ENCODE measurements around the gene DMKN.
A peak's percentile ranks its signal among the peaks of the same experiment; 100 is the strongest.

DMKN gene

DNA sequence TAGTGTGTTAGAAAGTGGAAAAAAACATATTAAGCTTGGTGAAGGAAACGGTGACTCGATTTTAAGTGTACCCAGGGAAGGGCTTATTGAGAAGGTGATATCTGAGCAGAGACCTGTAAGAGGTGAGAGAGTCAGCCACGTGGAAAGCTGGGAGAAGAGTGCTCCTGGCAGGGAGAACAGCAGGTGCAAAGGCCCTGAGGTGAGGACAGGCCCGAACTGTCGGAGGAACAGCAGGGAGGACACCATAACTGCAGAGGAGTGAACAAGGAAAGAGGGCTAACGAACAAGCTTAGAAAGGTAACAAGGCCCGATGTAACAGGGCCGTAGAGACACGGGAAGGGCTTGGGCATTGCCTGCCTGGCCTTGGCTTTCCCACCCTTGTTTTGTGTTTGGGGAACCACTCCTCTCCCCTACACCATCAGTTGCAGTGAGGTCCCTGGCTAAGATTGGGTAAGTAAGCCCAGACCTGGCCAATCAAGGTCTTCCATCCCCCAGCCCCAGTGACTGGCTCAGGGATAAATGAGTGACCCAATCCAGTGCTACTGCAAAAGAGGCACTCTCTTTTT is 42.7 kb upstream of the DMKN start:
- TF ChIP-seq BACH2 (CRISPR knock-in tag; IDR thresholded peaks at IDR 0.05; ENCODE audit: borderline replicate concordance) (no peak), RARB (CRISPR knock-in tag; IDR thresholded peaks at IDR 0.05) (no peak), ZC3H10 (CRISPR knock-in tag; IDR thresholded peaks at IDR 0.05) (no peak), ZFP30 (CRISPR knock-in tag; IDR thresholded peaks at IDR 0.05) (no peak), PPARA (CRISPR knock-in tag; IDR thresholded peaks at IDR 0.05; ENCODE audit: borderline replicate concordance) (no peak), SNAI2 (CRISPR knock-in tag; IDR thresholded peaks at IDR 0.05) (no peak)
- TF ChIP-seq, protein P1, sequence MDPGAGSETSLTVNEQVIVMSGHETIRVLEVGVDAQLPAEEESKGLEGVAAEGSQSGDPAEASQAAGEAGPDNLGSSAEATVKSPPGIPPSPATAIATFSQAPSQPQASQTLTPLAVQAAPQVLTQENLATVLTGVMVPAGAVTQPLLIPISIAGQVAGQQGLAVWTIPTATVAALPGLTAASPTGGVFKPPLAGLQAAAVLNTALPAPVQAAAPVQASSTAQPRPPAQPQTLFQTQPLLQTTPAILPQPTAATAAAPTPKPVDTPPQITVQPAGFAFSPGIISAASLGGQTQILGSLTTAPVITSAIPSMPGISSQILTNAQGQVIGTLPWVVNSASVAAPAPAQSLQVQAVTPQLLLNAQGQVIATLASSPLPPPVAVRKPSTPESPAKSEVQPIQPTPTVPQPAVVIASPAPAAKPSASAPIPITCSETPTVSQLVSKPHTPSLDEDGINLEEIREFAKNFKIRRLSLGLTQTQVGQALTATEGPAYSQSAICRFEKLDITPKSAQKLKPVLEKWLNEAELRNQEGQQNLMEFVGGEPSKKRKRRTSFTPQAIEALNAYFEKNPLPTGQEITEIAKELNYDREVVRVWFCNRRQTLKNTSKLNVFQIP (CRISPR knock-in tag; IDR thresholded peaks at IDR 0.05; ENCODE audit: borderline replicate concordance, low read depth) = no peak
- no peak for ATAC-seq

DNA sequence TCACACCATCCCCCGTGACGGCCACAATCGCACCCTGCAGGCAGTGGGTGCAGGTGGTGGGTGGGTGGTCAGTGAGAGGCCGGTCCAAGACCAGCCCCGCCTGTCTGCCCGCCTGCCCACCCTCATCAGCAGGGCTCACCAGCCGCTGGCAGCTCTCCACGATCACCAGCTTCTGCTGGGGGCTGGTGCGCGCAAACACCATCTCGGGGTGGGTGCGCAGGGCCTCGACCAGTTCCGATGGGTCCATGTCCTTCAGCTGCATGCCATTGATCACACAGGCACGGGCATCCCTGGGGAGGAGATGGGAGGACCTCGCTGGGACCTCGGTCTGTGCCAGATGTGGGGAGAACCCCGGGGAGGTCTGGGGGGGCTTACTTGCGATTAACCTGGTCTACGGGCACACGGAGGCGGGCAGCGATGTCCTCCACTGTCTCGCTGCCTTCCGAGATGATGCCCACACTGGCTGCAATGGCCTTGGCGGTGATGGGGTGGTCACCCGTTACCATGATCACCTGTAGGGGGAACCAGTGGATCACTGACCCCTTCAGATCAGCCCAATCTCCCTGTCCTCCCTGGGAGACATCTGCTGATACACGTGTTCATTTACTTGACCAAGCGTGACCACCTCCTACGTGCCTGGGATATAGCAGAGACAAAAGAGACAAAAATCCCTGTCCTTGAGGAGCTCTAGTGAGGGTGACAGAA is 42.0 kb upstream of the DMKN start:
- ATAC-seq = peak; percentile 61
- no peak for TF ChIP-seq ESRRG (CRISPR knock-in tag; IDR thresholded peaks at IDR 0.05)
- no peak for TF ChIP-seq GLIS3 (CRISPR knock-in tag; IDR thresholded peaks at IDR 0.05)
- no peak for TF ChIP-seq ARNTL (CRISPR knock-in tag; IDR thresholded peaks at IDR 0.05; ENCODE audit: borderline replicate concordance, low read depth)
- TF ChIP-seq ISL1 (CRISPR knock-in tag; IDR thresholded peaks at IDR 0.05) = no peak
- no peak for TF ChIP-seq SNAI2 (CRISPR knock-in tag; IDR thresholded peaks at IDR 0.05)
- no peak for TF ChIP-seq OSR1 (CRISPR knock-in tag; IDR thresholded peaks at IDR 0.05)
- no peak for TF ChIP-seq PATZ1 (CRISPR knock-in tag; IDR thresholded peaks at IDR 0.05; ENCODE audit: borderline replicate concordance)
- no peak for TF ChIP-seq TCF4 (CRISPR knock-in tag; IDR thresholded peaks at IDR 0.05; ENCODE audit: borderline replicate concordance)

DNA sequence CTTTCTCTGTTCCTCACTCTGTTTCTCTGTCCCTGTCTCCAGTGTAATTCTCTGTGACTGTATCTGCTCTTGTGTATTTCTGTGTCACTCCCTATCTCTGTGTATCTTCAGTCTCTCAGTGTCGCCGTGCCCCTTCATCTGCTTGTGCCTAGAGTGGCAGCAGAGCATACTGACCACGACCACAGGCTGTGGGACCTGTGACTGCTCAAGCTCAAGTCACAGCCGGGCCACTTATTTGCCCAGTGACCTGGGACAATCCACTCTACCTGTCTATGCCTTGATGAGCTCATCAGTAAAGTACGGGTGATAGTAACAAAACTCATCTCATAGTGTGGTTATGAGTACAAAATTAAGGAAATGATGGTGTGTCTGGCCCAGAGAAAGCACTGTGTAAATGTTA is 40.6 kb upstream of the DMKN start:
- TF ChIP-seq ZFP3 (CRISPR knock-in tag; IDR thresholded peaks at IDR 0.05) = no peak
- TF ChIP-seq ARNTL (CRISPR knock-in tag; IDR thresholded peaks at IDR 0.05; ENCODE audit: borderline replicate concordance, low read depth) = no peak
- no peak for TF ChIP-seq OSR1 (CRISPR knock-in tag; IDR thresholded peaks at IDR 0.05)
- TF ChIP-seq BACH2 (CRISPR knock-in tag; IDR thresholded peaks at IDR 0.05; ENCODE audit: borderline replicate concordance) = no peak
- no peak for TF ChIP-seq PPARA (CRISPR knock-in tag; IDR thresholded peaks at IDR 0.05; ENCODE audit: borderline replicate concordance)
- TF ChIP-seq ESRRG (CRISPR knock-in tag; IDR thresholded peaks at IDR 0.05) = no peak
- TF ChIP-seq, protein P2, sequence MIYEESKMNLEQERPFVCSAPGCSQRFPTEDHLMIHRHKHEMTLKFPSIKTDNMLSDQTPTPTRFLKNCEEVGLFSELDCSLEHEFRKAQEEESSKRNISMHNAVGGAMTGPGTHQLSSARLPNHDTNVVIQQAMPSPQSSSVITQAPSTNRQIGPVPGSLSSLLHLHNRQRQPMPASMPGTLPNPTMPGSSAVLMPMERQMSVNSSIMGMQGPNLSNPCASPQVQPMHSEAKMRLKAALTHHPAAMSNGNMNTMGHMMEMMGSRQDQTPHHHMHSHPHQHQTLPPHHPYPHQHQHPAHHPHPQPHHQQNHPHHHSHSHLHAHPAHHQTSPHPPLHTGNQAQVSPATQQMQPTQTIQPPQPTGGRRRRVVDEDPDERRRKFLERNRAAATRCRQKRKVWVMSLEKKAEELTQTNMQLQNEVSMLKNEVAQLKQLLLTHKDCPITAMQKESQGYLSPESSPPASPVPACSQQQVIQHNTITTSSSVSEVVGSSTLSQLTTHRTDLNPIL (CRISPR knock-in tag; IDR thresholded peaks at IDR 0.05; ENCODE audit: low read depth) = no peak
- TF ChIP-seq ZC3H10 (CRISPR knock-in tag; IDR thresholded peaks at IDR 0.05) = no peak
- TF ChIP-seq, protein P3, sequence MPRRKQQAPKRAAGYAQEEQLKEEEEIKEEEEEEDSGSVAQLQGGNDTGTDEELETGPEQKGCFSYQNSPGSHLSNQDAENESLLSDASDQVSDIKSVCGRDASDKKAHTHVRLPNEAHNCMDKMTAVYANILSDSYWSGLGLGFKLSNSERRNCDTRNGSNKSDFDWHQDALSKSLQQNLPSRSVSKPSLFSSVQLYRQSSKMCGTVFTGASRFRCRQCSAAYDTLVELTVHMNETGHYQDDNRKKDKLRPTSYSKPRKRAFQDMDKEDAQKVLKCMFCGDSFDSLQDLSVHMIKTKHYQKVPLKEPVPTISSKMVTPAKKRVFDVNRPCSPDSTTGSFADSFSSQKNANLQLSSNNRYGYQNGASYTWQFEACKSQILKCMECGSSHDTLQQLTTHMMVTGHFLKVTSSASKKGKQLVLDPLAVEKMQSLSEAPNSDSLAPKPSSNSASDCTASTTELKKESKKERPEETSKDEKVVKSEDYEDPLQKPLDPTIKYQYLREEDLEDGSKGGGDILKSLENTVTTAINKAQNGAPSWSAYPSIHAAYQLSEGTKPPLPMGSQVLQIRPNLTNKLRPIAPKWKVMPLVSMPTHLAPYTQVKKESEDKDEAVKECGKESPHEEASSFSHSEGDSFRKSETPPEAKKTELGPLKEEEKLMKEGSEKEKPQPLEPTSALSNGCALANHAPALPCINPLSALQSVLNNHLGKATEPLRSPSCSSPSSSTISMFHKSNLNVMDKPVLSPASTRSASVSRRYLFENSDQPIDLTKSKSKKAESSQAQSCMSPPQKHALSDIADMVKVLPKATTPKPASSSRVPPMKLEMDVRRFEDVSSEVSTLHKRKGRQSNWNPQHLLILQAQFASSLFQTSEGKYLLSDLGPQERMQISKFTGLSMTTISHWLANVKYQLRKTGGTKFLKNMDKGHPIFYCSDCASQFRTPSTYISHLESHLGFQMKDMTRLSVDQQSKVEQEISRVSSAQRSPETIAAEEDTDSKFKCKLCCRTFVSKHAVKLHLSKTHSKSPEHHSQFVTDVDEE (CRISPR knock-in tag; IDR thresholded peaks at IDR 0.05) = no peak
- TF ChIP-seq, protein P1 (CRISPR knock-in tag; IDR thresholded peaks at IDR 0.05; ENCODE audit: borderline replicate concordance, low read depth) = no peak
- TF ChIP-seq ZFP30 (CRISPR knock-in tag; IDR thresholded peaks at IDR 0.05) = no peak
- no peak for TF ChIP-seq ISL1 (CRISPR knock-in tag; IDR thresholded peaks at IDR 0.05)
- TF ChIP-seq CSRNP3 (CRISPR knock-in tag; IDR thresholded peaks at IDR 0.05) = no peak
- no peak for TF ChIP-seq TOX (CRISPR knock-in tag; IDR thresholded peaks at IDR 0.05; ENCODE audit: borderline replicate concordance)
- TF ChIP-seq GLIS3 (CRISPR knock-in tag; IDR thresholded peaks at IDR 0.05) = no peak
- no peak for TF ChIP-seq TCF4 (CRISPR knock-in tag; IDR thresholded peaks at IDR 0.05; ENCODE audit: borderline replicate concordance)
- TF ChIP-seq PATZ1 (CRISPR knock-in tag; IDR thresholded peaks at IDR 0.05; ENCODE audit: borderline replicate concordance) = no peak
- no peak for TF ChIP-seq CSDC2 (CRISPR knock-in tag; IDR thresholded peaks at IDR 0.05)
- no peak for TF ChIP-seq ZNF70 (CRISPR knock-in tag; IDR thresholded peaks at IDR 0.05)
- no peak for TF ChIP-seq SNAI2 (CRISPR knock-in tag; IDR thresholded peaks at IDR 0.05)
- ATAC-seq = no peak

Measured in SK-N-SH treated with all-trans-retinoic acid at 6 μM for 48 hours (cell line).